CD14-positive monocyte (primary cell): ENCODE measurements around the gene PCGF5. TPM values are rescaled to one million over a fixed set of nuclear protein-coding genes. Genes with fewer than 3 reads are reported as not detected.

Experiments used
- DNase-seq, 3 donors: peaks; one replicate each; pipeline ENCODE4 v3.0.0-alpha.2; 2011 to 2022
- H2AFZ ChIP-seq: 2 replicates; pipeline ENCODE4 v1.6.0; 2012; ENCODE audit warnings: mild to moderate bottlenecking, low read depth, low read length, inconsistent platforms; ENCODE audit not compliant: insufficient read depth, poor library complexity, severe bottlenecking
- H3K27ac ChIP-seq, 2 donors: 1 replicate in 1 of 2; 2 replicates in 1 of 2; pipeline ENCODE4 v1.5.1; 2012 to 2013; ENCODE audit warnings: low read length in 2 of 2, control low read depth in 1 of 2, inconsistent platforms in 1 of 2, low read depth in 1 of 2, mild to moderate bottlenecking in 1 of 2
- H3K27me3 ChIP-seq, 2 donors: one replicate each; pipeline versions ENCODE4 v1.6.0 to v1.6.1; 2011 to 2013; ENCODE audit warnings: low read length in 2 of 2; ENCODE audit not compliant: control insufficient read depth in 2 of 2, insufficient read depth in 2 of 2
- H3K36me3 ChIP-seq, 2 donors: replicated peaks in 1 of 2; 1 replicate in 1 of 2; 2 replicates in 1 of 2; pipeline versions ENCODE4 v1.5.1 to v1.6.1; 2012 to 2013; ENCODE audit warnings: low read length in 2 of 2, control low read depth in 1 of 2, inconsistent platforms in 1 of 2, mild to moderate bottlenecking in 1 of 2; ENCODE audit not compliant: insufficient read depth in 2 of 2, control insufficient read depth in 1 of 2
- H3K4me1 ChIP-seq, 2 donors: 1 replicate in 1 of 2; 2 replicates in 1 of 2; pipeline versions ENCODE4 v1.5.1 to v1.6.1; 2012 to 2013; ENCODE audit warnings: low read length in 2 of 2, control low read depth in 1 of 2, inconsistent platforms in 1 of 2, mild to moderate bottlenecking in 1 of 2, moderate library complexity in 1 of 2; ENCODE audit not compliant: insufficient read depth in 2 of 2, control insufficient read depth in 1 of 2
- H3K4me2 ChIP-seq: replicated peaks from 2 replicates; pipeline ENCODE3; 2012; ENCODE audit warnings: low read length, moderate library complexity, mild to moderate bottlenecking; ENCODE audit not compliant: poor library complexity, severe bottlenecking; ENCODE audit errors: extremely low read depth
- H3K4me3 ChIP-seq, 3 experiments: fragments of 200-600 bp in 1 of 3; sonication (generic) in 1 of 3; replicated peaks in 1 of 3; 1 replicate in 2 of 3; 2 replicates in 1 of 3; pipeline ENCODE4 v1.5.1; 2011 to 2013; ENCODE audit warnings: low read length in 3 of 3, mild to moderate bottlenecking in 3 of 3, control low read depth in 2 of 3, low read depth in 2 of 3, inconsistent platforms in 1 of 3, moderate library complexity in 1 of 3
- H3K79me2 ChIP-seq: 2 replicates; pipeline ENCODE4 v1.6.0; 2012; ENCODE audit warnings: mild to moderate bottlenecking, control low read depth, inconsistent platforms, low read length, moderate library complexity; ENCODE audit not compliant: insufficient read depth
- H3K9ac ChIP-seq: 2 replicates; pipeline ENCODE4 v1.6.0; 2017; ENCODE audit warnings: low read length, mild to moderate bottlenecking; ENCODE audit not compliant: insufficient read depth, poor library complexity, severe bottlenecking
- H3K9me3 ChIP-seq, 2 donors: replicated peaks in 1 of 2; 1 replicate in 1 of 2; 2 replicates in 1 of 2; pipeline versions ENCODE4 v1.5.1 to v1.6.1; 2012 to 2013; ENCODE audit warnings: low read length in 2 of 2, control low read depth in 1 of 2; ENCODE audit not compliant: control insufficient read depth in 1 of 2, insufficient read depth in 1 of 2
- H4K20me1 ChIP-seq: 2 replicates; pipeline ENCODE4 v1.6.0; 2012; ENCODE audit warnings: mild to moderate bottlenecking, low read length, control low read depth, moderate library complexity; ENCODE audit not compliant: insufficient read depth
- H3K27ac Mint-ChIP-seq, 7 donors: one replicate each; pipeline ENCODE4 v1.8.0; 2020; ENCODE audit warnings: mild to moderate bottlenecking in 7 of 7, mixed read lengths in 7 of 7, moderate library complexity in 6 of 7, inconsistent platforms in 2 of 7
- H3K27me3 Mint-ChIP-seq, 3 donors: one replicate each; pipeline ENCODE4 v1.8.0; 2021 to 2022; ENCODE audit warnings: low read depth in 3 of 3, mild to moderate bottlenecking in 3 of 3, mixed read lengths in 3 of 3, moderate library complexity in 3 of 3, inconsistent platforms in 1 of 3
- H3K36me3 Mint-ChIP-seq, 2 donors: one replicate each; pipeline ENCODE4 v1.8.0; 2020; ENCODE audit warnings: mixed read lengths in 2 of 2, inconsistent platforms in 1 of 2, mild to moderate bottlenecking in 1 of 2
- H3K4me1 Mint-ChIP-seq: one replicate; pipeline ENCODE4 v1.8.0; 2020; ENCODE audit warnings: mild to moderate bottlenecking, mixed read lengths
- H3K4me3 Mint-ChIP-seq, 2 donors: one replicate each; pipeline ENCODE4 v1.8.0; 2020; ENCODE audit warnings: mild to moderate bottlenecking in 2 of 2, mixed read lengths in 2 of 2, moderate library complexity in 1 of 2
- H3K9me3 Mint-ChIP-seq, 7 donors: one replicate each; pipeline ENCODE4 v1.8.0; 2020 to 2022; ENCODE audit warnings: mixed read lengths in 7 of 7, mild to moderate bottlenecking in 6 of 7, moderate library complexity in 6 of 7, inconsistent platforms in 2 of 7
- WGBS: methylation state at CpG from one replicate; pipeline ENCODE4 v1.1.5; 2013; ENCODE audit warnings: missing lambda C conversion rate; ENCODE audit not compliant: insufficient coverage; 5-methylcytosine and 5-hydroxymethylcytosine counted together
- intact Hi-C, 2 donors: fragments of 100-400 bp; cut with micrococcal nuclease; formaldehyde crosslinking; loops; one replicate each; pipeline versions ENCODE4 v1.15.0 to v1.15.1; 2023
- polyA plus RNA-seq, 3 donors: library from polyadenylated mRNA; depleted of rRNA in 1 of 3; unstranded in 2 of 3; stranded (reverse) in 1 of 3; fragments of 300-500 nt in 2 of 3; fragments of >200 nt in 1 of 3; fragmentation: Illumina TruSeq in 2 of 3; gene quantifications; 1 replicate in 2 of 3; 2 replicates in 1 of 3; pipeline ENCODE4 v1.2.3, GENCODE V29; 2012 to 2021
- TF ChIP-seq, protein P1 (sequence below): fragments of 200-600 bp; IDR thresholded peaks from one replicate; pipeline ENCODE4 v1.8.0; 2022; ENCODE audit warnings: antibody characterized with exemption, mild to moderate bottlenecking

The PCGF5 gene
- polyA plus RNA-seq, 3 donors, result 55.2 to 80.3 (median 58.7) TPM

- Histone ChIP-seq H3K4me1 (peaks cover 6 to 11% of the 10 kb centered on the region in 2 donors), H3K27me3 (no peaks in the 10 kb centered on the region), H3K9ac (no peak overlapping the region), H3K4me2 (no peak overlapping the region), H3K36me3 (no peaks in the 10 kb centered on the region), H2AFZ (no peak overlapping the region), H4K20me1 (no peaks in the 10 kb centered on the region), H3K4me3 (no peak overlapping the region), H3K27ac (no peak overlapping the region), H3K79me2 (no peaks in the 10 kb centered on the region), H3K9me3 (no peaks in the 10 kb centered on the region)
- Mint-ChIP-seq H3K9me3 (peaks cover 0 to 4% (median 0%) of the 10 kb centered on the region in 7 donors), H3K27ac (peak overlapping the region in 1 of 7 donors; percentile 57), H3K4me3 (no peak overlapping the region), H3K4me1 (peaks cover 19% of the 10 kb centered on the region), H3K36me3 (peaks cover 0 to 2% of the 10 kb centered on the region in 2 donors), H3K27me3 (peaks cover 0 to 2% (median 0%) of the 10 kb centered on the region in 3 donors)
- TF ChIP-seq, protein P1, sequence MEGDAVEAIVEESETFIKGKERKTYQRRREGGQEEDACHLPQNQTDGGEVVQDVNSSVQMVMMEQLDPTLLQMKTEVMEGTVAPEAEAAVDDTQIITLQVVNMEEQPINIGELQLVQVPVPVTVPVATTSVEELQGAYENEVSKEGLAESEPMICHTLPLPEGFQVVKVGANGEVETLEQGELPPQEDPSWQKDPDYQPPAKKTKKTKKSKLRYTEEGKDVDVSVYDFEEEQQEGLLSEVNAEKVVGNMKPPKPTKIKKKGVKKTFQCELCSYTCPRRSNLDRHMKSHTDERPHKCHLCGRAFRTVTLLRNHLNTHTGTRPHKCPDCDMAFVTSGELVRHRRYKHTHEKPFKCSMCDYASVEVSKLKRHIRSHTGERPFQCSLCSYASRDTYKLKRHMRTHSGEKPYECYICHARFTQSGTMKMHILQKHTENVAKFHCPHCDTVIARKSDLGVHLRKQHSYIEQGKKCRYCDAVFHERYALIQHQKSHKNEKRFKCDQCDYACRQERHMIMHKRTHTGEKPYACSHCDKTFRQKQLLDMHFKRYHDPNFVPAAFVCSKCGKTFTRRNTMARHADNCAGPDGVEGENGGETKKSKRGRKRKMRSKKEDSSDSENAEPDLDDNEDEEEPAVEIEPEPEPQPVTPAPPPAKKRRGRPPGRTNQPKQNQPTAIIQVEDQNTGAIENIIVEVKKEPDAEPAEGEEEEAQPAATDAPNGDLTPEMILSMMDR, result no peak
- no peak for DNase-seq
- intact Hi-C loops, result no loop called here
Measured at GRCh38 chr10:91188889-91189288, 31.6 kb upstream of the PCGF5 start.

- no peak overlapping the region for H3K4me2 ChIP-seq
- H3K9ac ChIP-seq, result no peak overlapping the region
- peaks cover 6 to 11% of the 10 kb centered on the region in 2 donors for H3K4me1 ChIP-seq
- no peaks in the 10 kb centered on the region for H3K36me3 ChIP-seq
- Mint-ChIP-seq H3K4me3 (no peak overlapping the region), H3K9me3 (peaks cover 0 to 3% (median 0%) of the 10 kb centered on the region in 7 donors), H3K27me3 (no peaks in the 10 kb centered on the region), H3K4me1 (peaks cover 21% of the 10 kb centered on the region), H3K36me3 (peaks cover 0 to 3% of the 10 kb centered on the region in 2 donors), H3K27ac (peak overlapping the region in 5 of 7 donors; percentile 44 to 81 (median 54))
- no peak overlapping the region for H3K4me3 ChIP-seq
- no peaks in the 10 kb centered on the region for H3K9me3 ChIP-seq
- no peak overlapping the region for H2AFZ ChIP-seq
- TF ChIP-seq, protein P1, result no peak
- no CpG with 5 or more reads among the region's 1 CpG for WGBS
- DNase-seq, result peak; percentile 28 to 47 (median 32)
- no peaks in the 10 kb centered on the region for H3K79me2 ChIP-seq
- H4K20me1 ChIP-seq, result no peaks in the 10 kb centered on the region
- no peaks in the 10 kb centered on the region for H3K27me3 ChIP-seq
- peak overlapping the region in 1 of 2 donors; percentile 55 for H3K27ac ChIP-seq
- intact Hi-C loops, result no loop called here
Measured at GRCh38 chr10:91190388-91190870, 30.0 kb upstream of the PCGF5 start.
